Uterus (tissue), 2 donors: Measurements from ENCODE around the gene BCL7C.
A peak's percentile ranks its signal among the peaks of the same experiment; 100 is the strongest.

Experiments used
- POLR2A ChIP-seq, 2 donors: fragments of 450-650 bp; IDR thresholded peaks; one replicate each; pipeline ENCODE4 v1.6.1; 2016; ENCODE audit warnings: antibody characterized with exemption in 2 of 2, mild to moderate bottlenecking in 1 of 2, moderate library complexity in 1 of 2
- TF ChIP-seq, protein P1 (sequence below), 4 experiments: fragments of 200-600 bp in 2 of 4; fragments of 450-650 bp in 2 of 4; sonication (generic) in 2 of 4; IDR thresholded peaks; one replicate each; pipeline ENCODE4 v1.5.1; 2016 to 2019; ENCODE audit warnings: antibody characterized with exemption in 4 of 4, mild to moderate bottlenecking in 2 of 4, moderate library complexity in 1 of 4

DNA sequence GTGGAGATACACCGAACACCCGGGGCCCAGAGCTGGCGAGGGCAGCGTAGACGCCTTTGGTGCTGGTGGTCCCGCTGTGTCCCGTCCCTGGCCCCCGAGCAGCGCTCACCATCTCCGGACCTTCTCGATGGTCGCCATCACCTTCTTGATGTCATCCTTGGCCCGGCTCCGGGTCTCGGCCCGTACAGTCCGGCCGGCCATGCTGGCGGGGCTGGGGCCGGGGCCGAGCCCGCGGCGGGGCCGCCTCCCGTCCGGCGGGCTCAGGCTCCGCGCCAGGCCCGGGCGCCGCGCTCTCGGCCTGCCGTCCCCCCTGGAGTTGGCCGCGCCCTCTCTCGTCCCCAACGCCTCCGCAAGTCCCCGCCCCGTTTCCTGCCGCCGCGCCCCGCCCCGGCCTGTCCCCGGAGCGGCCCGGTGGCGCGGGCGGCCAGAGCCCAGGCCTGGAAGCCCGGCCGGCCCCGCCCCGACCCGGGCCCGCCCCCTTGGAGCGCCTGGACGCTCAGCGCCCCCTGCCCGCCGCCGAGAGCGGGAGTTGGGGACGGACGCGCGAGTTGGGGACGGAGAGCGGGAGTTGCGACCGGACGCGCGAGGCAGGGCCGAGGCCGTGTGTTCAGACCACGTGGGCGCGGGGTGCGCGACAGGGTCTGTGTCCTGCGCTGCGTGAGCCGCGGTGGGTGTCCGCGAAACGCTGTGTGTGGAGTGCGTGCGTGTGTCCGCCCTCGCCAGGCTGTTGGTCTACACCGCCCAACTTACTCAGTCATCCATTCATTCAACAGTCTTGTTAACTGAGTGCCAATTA, at the start of gene BCL7C:
- TF ChIP-seq, protein P1, sequence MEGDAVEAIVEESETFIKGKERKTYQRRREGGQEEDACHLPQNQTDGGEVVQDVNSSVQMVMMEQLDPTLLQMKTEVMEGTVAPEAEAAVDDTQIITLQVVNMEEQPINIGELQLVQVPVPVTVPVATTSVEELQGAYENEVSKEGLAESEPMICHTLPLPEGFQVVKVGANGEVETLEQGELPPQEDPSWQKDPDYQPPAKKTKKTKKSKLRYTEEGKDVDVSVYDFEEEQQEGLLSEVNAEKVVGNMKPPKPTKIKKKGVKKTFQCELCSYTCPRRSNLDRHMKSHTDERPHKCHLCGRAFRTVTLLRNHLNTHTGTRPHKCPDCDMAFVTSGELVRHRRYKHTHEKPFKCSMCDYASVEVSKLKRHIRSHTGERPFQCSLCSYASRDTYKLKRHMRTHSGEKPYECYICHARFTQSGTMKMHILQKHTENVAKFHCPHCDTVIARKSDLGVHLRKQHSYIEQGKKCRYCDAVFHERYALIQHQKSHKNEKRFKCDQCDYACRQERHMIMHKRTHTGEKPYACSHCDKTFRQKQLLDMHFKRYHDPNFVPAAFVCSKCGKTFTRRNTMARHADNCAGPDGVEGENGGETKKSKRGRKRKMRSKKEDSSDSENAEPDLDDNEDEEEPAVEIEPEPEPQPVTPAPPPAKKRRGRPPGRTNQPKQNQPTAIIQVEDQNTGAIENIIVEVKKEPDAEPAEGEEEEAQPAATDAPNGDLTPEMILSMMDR (IDR thresholded peaks at IDR 0.05) = peak; percentile 49 to 73 (median 68)
- TF ChIP-seq POLR2A (IDR thresholded peaks at IDR 0.05) = peak; percentile 26 to 72
